Mesenchymal stem cell (in vitro differentiated cells and primary cell): ENCODE data around the gene DNAH10.
"Not testable (repeated sequence)": the region's sequence is repeated elsewhere in the genome, so short reads cannot be mapped to it uniquely, and the experiment has no call there.

Source experiments
- DNase-seq: peaks from one replicate; pipeline ENCODE4 v3.0.0-alpha.2; 2013
- H2AFZ ChIP-seq: one replicate; pipeline ENCODE4 v1.6.1; 2013; ENCODE audit warnings: low read depth, mild to moderate bottlenecking, control low read depth, inconsistent platforms, low read length, moderate library complexity
- H2AK5ac ChIP-seq: 2 replicates; pipeline ENCODE4 v1.6.1; 2013; ENCODE audit warnings: low read length, moderate library complexity, mild to moderate bottlenecking, inconsistent platforms; ENCODE audit not compliant: severe bottlenecking
- H2BK120ac ChIP-seq: one replicate; pipeline ENCODE4 v1.6.1; 2013; ENCODE audit warnings: low read depth, mild to moderate bottlenecking, inconsistent platforms, low read length, moderate library complexity
- H2BK12ac ChIP-seq, 2 experiments: one replicate each; pipeline ENCODE4 v1.6.1; 2013; ENCODE audit warnings: inconsistent platforms in 2 of 2, low read length in 2 of 2, mild to moderate bottlenecking in 2 of 2, moderate library complexity in 2 of 2, control low read depth in 1 of 2
- H2BK15ac ChIP-seq: one replicate; pipeline ENCODE4 v1.6.1; 2013; ENCODE audit warnings: mild to moderate bottlenecking, low read depth, inconsistent platforms; ENCODE audit not compliant: poor library complexity, severe bottlenecking
- H2BK5ac ChIP-seq: 2 replicates; pipeline ENCODE4 v1.6.1; 2013; ENCODE audit warnings: low read depth, mild to moderate bottlenecking, low read length, control low read depth, inconsistent platforms; ENCODE audit not compliant: poor library complexity, severe bottlenecking
- H3K14ac ChIP-seq, 2 experiments: one replicate each; pipeline ENCODE4 v1.6.1; 2013; ENCODE audit warnings: inconsistent platforms in 2 of 2, low read length in 2 of 2, control low read depth in 1 of 2, mild to moderate bottlenecking in 1 of 2, moderate library complexity in 1 of 2
- H3K18ac ChIP-seq, 2 experiments: one replicate each; pipeline ENCODE4 v1.6.1; 2013; ENCODE audit warnings: inconsistent platforms in 2 of 2, low read length in 2 of 2, control low read depth in 1 of 2, low read depth in 1 of 2, mild to moderate bottlenecking in 1 of 2
- H3K23ac ChIP-seq, 2 experiments: one replicate each; pipeline ENCODE4 v1.6.1; 2013; ENCODE audit warnings: inconsistent platforms in 2 of 2, low read length in 2 of 2, mild to moderate bottlenecking in 2 of 2, moderate library complexity in 2 of 2, control low read depth in 1 of 2
- H3K27ac ChIP-seq: 2 replicates; pipeline ENCODE4 v1.5.1; 2013; ENCODE audit warnings: mild to moderate bottlenecking, moderate library complexity, low read length, control low read depth, inconsistent platforms; ENCODE audit not compliant: poor library complexity, severe bottlenecking
- H3K27me3 ChIP-seq, 2 experiments: 2 replicates each; pipeline versions ENCODE4 v1.6.1 to v1.7.0; 2013; ENCODE audit warnings: low read length in 2 of 2, mild to moderate bottlenecking in 2 of 2, moderate library complexity in 2 of 2, control low read depth in 1 of 2, inconsistent platforms in 1 of 2; ENCODE audit not compliant: control insufficient read depth in 1 of 2, insufficient read depth in 1 of 2
- H3K36me3 ChIP-seq, 2 experiments: 2 replicates each; pipeline versions ENCODE4 v1.6.1 to v1.7.0; 2013; ENCODE audit warnings: low read length in 2 of 2, control low read depth in 1 of 2, inconsistent platforms in 1 of 2, low read depth in 1 of 2, mild to moderate bottlenecking in 1 of 2; ENCODE audit not compliant: insufficient read depth in 2 of 2, control insufficient read depth in 1 of 2
- H3K4ac ChIP-seq, 2 experiments: one replicate each; pipeline ENCODE4 v1.6.1; 2013; ENCODE audit warnings: inconsistent platforms in 2 of 2, low read length in 2 of 2, mild to moderate bottlenecking in 2 of 2, moderate library complexity in 2 of 2, control low read depth in 1 of 2, low read depth in 1 of 2
- H3K4me1 ChIP-seq: 2 replicates; pipeline ENCODE4 v1.6.1; 2013; ENCODE audit warnings: low read depth, low read length, control low read depth; ENCODE audit not compliant: control insufficient read depth, insufficient read depth
- H3K4me2 ChIP-seq: 2 replicates; pipeline ENCODE4 v1.6.1; 2013; ENCODE audit warnings: low read length, mild to moderate bottlenecking, inconsistent platforms; ENCODE audit not compliant: poor library complexity, severe bottlenecking
- H3K4me3 ChIP-seq, 2 experiments: 2 replicates each; pipeline versions ENCODE4 v1.5.1 to v1.7.0; 2013; ENCODE audit warnings: low read length in 2 of 2, mild to moderate bottlenecking in 2 of 2, control low read depth in 1 of 2, low read depth in 1 of 2; ENCODE audit not compliant: insufficient read depth in 1 of 2
- H3K79me1 ChIP-seq: replicated peaks from 2 replicates; pipeline ENCODE4 v1.6.1; 2013; ENCODE audit warnings: mild to moderate bottlenecking, control low read depth, low read length, inconsistent platforms; ENCODE audit not compliant: poor library complexity, severe bottlenecking
- H3K9ac ChIP-seq: 2 replicates; pipeline ENCODE4 v1.7.0; 2013; ENCODE audit warnings: mild to moderate bottlenecking, low read length, moderate library complexity
- H3K9me3 ChIP-seq: 2 replicates; pipeline ENCODE4 v1.7.0; 2013; ENCODE audit warnings: mild to moderate bottlenecking, low read length; ENCODE audit not compliant: control insufficient read depth
- H4K8ac ChIP-seq: one replicate; pipeline ENCODE4 v1.6.1; 2013; ENCODE audit warnings: inconsistent platforms, mild to moderate bottlenecking, low read length, moderate library complexity
- H4K91ac ChIP-seq: one replicate; pipeline ENCODE4 v1.6.1; 2013; ENCODE audit warnings: mild to moderate bottlenecking, low read length, inconsistent platforms
- WGBS: methylation state at CpG from one replicate; pipeline ENCODE4 v1.1.7; 2013; ENCODE audit warnings: mixed read lengths; 5-methylcytosine and 5-hydroxymethylcytosine counted together

The DNAH10 gene

DNA sequence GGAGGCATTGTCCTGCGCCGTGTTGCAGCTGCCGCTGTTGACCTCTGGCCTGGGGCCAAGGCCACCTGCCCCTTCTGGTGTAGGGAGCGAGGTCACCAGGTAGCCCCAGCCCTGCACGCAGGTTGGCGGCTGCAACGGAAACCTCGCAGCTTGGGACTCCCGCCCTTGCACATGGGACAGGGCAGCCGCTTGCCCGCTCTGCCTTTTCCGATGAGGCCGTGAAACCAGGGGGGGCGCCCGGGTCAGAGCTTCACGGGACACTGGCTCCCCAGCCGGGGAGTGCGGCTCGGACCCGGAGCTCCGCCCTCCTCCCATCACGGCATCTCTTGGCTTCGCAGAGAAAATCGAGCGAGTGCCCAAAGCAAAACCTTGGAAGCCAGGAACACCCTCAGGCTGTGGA lies 25.4 kb downstream of the DNAH10 start:
- H4K8ac ChIP-seq: peak overlapping the region; percentile 24
- no peak overlapping the region for H2AFZ ChIP-seq
- no peak overlapping the region for H3K18ac ChIP-seq
- no peaks in the 10 kb centered on the region for H3K36me3 ChIP-seq
- H3K4me1 ChIP-seq: no peaks in the 10 kb centered on the region
- H3K4ac ChIP-seq: no peak overlapping the region
- no peak overlapping the region for H2BK5ac ChIP-seq
- H2BK12ac ChIP-seq: no peak overlapping the region
- no peak overlapping the region for H3K27ac ChIP-seq
- 95% methylated on average over 25 of the region's 25 CpGs for WGBS
- no peak overlapping the region for H4K91ac ChIP-seq
- no peaks in the 10 kb centered on the region for H3K9me3 ChIP-seq
- H3K23ac ChIP-seq: no peak overlapping the region
- H2BK15ac ChIP-seq: no peak overlapping the region
- no peak overlapping the region for H2AK5ac ChIP-seq
- no peak for DNase-seq
- no peak overlapping the region for H3K4me3 ChIP-seq
- no peak overlapping the region for H3K4me2 ChIP-seq
- no peak overlapping the region for H2BK120ac ChIP-seq
- no peak overlapping the region for H3K9ac ChIP-seq
- peaks cover 14% of the 10 kb centered on the region in 2 experiments for H3K27me3 ChIP-seq
- H3K14ac ChIP-seq: no peak overlapping the region
- H3K79me1 ChIP-seq: no peaks in the 10 kb centered on the region

DNA sequence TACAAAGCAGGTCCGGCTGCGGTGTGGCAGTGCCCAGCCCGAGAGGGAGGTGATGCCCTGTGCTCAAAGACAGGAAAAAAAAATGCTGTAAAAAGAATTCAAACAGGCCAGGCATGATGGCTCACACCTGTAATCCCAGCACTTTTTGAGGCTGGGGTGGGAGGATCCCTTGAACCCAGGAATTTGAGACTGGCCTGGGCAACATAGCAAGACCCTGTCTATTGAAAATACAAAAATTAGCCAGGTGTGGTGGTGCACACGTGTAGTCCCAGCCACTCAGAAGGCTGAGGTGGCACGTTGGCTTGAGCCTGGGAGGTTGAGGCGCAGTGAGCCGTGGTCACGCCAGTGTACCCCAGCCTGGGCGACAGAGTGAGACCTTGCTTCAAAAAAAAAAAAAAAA lies 26.4 kb downstream of the DNAH10 start:
- H2AFZ ChIP-seq: no peak overlapping the region
- H3K27me3 ChIP-seq: peaks cover 7 to 14% of the 10 kb centered on the region in 2 experiments
- H3K23ac ChIP-seq: no peak overlapping the region
- no peak for DNase-seq
- H3K79me1 ChIP-seq: no peaks in the 10 kb centered on the region
- no peak overlapping the region for H3K4me3 ChIP-seq
- H3K18ac ChIP-seq: no peak overlapping the region
- no peak overlapping the region for H2BK120ac ChIP-seq
- WGBS: 59% methylated on average over 8 of the region's 9 CpGs
- H3K4me2 ChIP-seq: no peak overlapping the region
- H4K91ac ChIP-seq: no peak overlapping the region
- no peak overlapping the region for H4K8ac ChIP-seq
- H3K4ac ChIP-seq: no peak overlapping the region
- no peak overlapping the region for H3K9ac ChIP-seq
- no peaks in the 10 kb centered on the region for H3K36me3 ChIP-seq
- no peak overlapping the region for H2BK5ac ChIP-seq
- H3K4me1 ChIP-seq: no peaks in the 10 kb centered on the region
- no peak overlapping the region for H3K27ac ChIP-seq
- no peak overlapping the region for H3K14ac ChIP-seq
- no peaks in the 10 kb centered on the region for H3K9me3 ChIP-seq
- no peak overlapping the region for H2AK5ac ChIP-seq
- no peak overlapping the region for H2BK12ac ChIP-seq
- H2BK15ac ChIP-seq: no peak overlapping the region

DNA sequence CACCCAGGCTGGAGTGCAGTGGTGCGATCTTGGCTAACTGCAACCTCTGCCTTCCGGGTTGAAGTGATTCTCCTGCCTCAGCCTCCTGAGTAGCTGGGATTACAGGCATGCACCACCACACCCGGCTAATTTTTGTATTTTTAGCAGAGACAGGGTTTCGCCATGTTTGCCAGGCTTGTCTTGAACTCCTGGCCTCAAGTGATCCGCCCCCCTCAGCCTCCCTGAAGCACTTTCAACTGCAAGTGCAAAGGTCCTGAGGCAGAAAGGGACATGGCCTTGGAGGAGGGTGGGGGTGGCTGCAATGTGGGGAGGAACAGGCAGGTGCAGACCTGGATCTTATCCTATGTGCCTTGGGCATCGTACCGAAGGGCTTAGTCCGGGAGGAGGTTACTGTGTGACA lies 27.3 kb downstream of the DNAH10 start:
- H3K9ac ChIP-seq, H3K27me3 ChIP-seq, H2AFZ ChIP-seq, H2BK15ac ChIP-seq, DNase-seq, H2BK5ac ChIP-seq, H3K23ac ChIP-seq, H2AK5ac ChIP-seq, H3K4me2 ChIP-seq, H3K14ac ChIP-seq, H3K4ac ChIP-seq, H3K18ac ChIP-seq, H4K8ac ChIP-seq, H4K91ac ChIP-seq, H3K36me3 ChIP-seq, H2BK12ac ChIP-seq, H3K9me3 ChIP-seq, H3K27ac ChIP-seq, H3K4me1 ChIP-seq, H3K4me3 ChIP-seq, H2BK120ac ChIP-seq, H3K79me1 ChIP-seq: not testable (repeated sequence)
- WGBS: 82% methylated on average over 8 of the region's 8 CpGs

DNA sequence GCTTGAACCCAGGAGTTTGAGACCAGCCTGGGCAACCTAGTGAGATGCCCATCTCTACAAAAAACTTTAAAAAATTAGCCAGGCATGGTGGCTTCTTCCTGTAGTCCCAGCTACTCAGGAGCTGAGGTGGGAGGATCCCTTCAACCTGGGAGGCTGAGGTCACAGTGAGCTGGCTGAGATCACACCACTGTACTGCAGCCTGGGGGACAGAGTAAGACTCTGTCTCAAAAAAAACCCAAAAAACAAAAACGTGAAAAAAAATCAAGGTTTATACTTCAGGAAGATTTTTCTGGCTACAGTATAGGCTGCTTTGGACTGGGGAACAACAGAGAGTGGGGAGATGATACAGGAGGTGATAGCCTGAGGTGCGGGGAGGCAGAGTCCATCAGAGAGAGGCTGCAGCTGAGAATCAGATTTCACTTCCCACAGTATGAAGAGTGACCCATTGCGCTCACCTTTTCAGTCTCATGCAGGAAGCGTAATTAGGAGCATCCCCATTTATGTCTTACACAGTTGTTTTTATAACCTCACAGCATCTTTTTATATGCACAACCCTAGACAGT lies 28.9 kb downstream of the DNAH10 start:
- Histone ChIP-seq H3K23ac (no peak overlapping the region), H2BK12ac (no peak overlapping the region), H3K4me1 (no peaks in the 10 kb centered on the region), H3K79me1 (no peaks in the 10 kb centered on the region), H3K9me3 (no peaks in the 10 kb centered on the region), H4K91ac (no peak overlapping the region), H3K14ac (no peak overlapping the region), H4K8ac (no peak overlapping the region), H3K36me3 (no peaks in the 10 kb centered on the region), H2AK5ac (no peak overlapping the region), H3K18ac (no peak overlapping the region), H2AFZ (no peak overlapping the region), H2BK15ac (no peak overlapping the region), H3K9ac (no peak overlapping the region), H3K27me3 (peaks cover 0 to 2% of the 10 kb centered on the region in 2 experiments), H3K27ac (no peak overlapping the region), H2BK120ac (no peak overlapping the region), H3K4me2 (no peak overlapping the region), H3K4me3 (no peak overlapping the region), H3K4ac (no peak overlapping the region), H2BK5ac (no peak overlapping the region)
- WGBS: 79% methylated on average over 4 of the region's 4 CpGs
- no peak for DNase-seq
